Neuronal stem cell (in vitro differentiated cells): ENCODE results near the gene CCDC80.

Experiments
- DNase-seq: peaks from one replicate; pipeline ENCODE4 v3.0.0-alpha.2; 2013; ENCODE audit warnings: low spot score
- H2AFZ ChIP-seq: one replicate; pipeline ENCODE4 v1.6.1; 2013; ENCODE audit warnings: mild to moderate bottlenecking, low read length, inconsistent platforms
- H2AK5ac ChIP-seq: 2 replicates; pipeline ENCODE4 v1.6.1; 2013; ENCODE audit warnings: low read depth, mild to moderate bottlenecking, inconsistent platforms, low read length, moderate library complexity, mixed read lengths
- H2BK120ac ChIP-seq: 2 replicates; pipeline ENCODE4 v1.6.1; 2013; ENCODE audit warnings: low read depth, mild to moderate bottlenecking, inconsistent platforms, low read length, moderate library complexity, mixed read lengths
- H2BK12ac ChIP-seq: one replicate; pipeline ENCODE4 v1.6.1; 2013; ENCODE audit warnings: low read length, inconsistent platforms
- H2BK15ac ChIP-seq: 2 replicates; pipeline ENCODE4 v1.6.1; 2013; ENCODE audit warnings: mild to moderate bottlenecking, low read length, inconsistent platforms, mixed read lengths
- H2BK5ac ChIP-seq: one replicate; pipeline ENCODE4 v1.6.1; 2013; ENCODE audit warnings: inconsistent platforms, mild to moderate bottlenecking, low read length, moderate library complexity
- H3K14ac ChIP-seq: one replicate; pipeline ENCODE4 v1.6.1; 2013; ENCODE audit warnings: low read length, inconsistent platforms
- H3K18ac ChIP-seq: 2 replicates; pipeline ENCODE4 v1.6.1; 2013; ENCODE audit warnings: low read length, inconsistent platforms
- H3K23ac ChIP-seq: 2 replicates; pipeline ENCODE4 v1.6.1; 2013; ENCODE audit warnings: low read depth, mild to moderate bottlenecking, mixed read lengths, low read length, inconsistent platforms; ENCODE audit not compliant: poor library complexity
- H3K27ac ChIP-seq: replicated peaks from 3 replicates; pipeline ENCODE4 v1.5.1; 2013; ENCODE audit warnings: low read length, inconsistent platforms
- H3K27me3 ChIP-seq, 3 experiments: 2 replicates each; pipeline ENCODE4 v1.6.1; 2013; ENCODE audit warnings: low read length in 3 of 3, mild to moderate bottlenecking in 2 of 3, inconsistent platforms in 1 of 3, low read depth in 1 of 3, mixed read lengths in 1 of 3, moderate library complexity in 1 of 3; ENCODE audit not compliant: control insufficient read depth in 3 of 3, insufficient read depth in 3 of 3
- H3K36me3 ChIP-seq, 2 donors: replicated peaks in 1 of 2; 2 replicates each; pipeline ENCODE4 v1.6.1; 2013; ENCODE audit warnings: low read length in 2 of 2; ENCODE audit not compliant: control insufficient read depth in 2 of 2, insufficient read depth in 2 of 2
- H3K4ac ChIP-seq: 2 replicates; pipeline ENCODE4 v1.6.1; 2013; ENCODE audit warnings: inconsistent platforms, mild to moderate bottlenecking, low read length, moderate library complexity
- H3K4me1 ChIP-seq, 2 donors: 1 replicate in 1 of 2; 2 replicates in 1 of 2; pipeline ENCODE4 v1.6.1; 2013; ENCODE audit warnings: low read length in 2 of 2, low read depth in 1 of 2; ENCODE audit not compliant: control insufficient read depth in 2 of 2, insufficient read depth in 1 of 2
- H3K4me2 ChIP-seq: one replicate; pipeline ENCODE4 v1.6.1; 2013; ENCODE audit warnings: mild to moderate bottlenecking, low read length, inconsistent platforms; ENCODE audit not compliant: insufficient read depth, poor library complexity, severe bottlenecking
- H3K4me3 ChIP-seq, 2 donors: 2 replicates each; pipeline ENCODE4 v1.5.1; 2013; ENCODE audit warnings: low read length in 2 of 2, mild to moderate bottlenecking in 2 of 2, inconsistent platforms in 1 of 2, moderate library complexity in 1 of 2
- H3K79me1 ChIP-seq: one replicate; pipeline ENCODE4 v1.6.1; 2013; ENCODE audit warnings: low read depth, mild to moderate bottlenecking, inconsistent platforms, low read length, moderate library complexity
- H3K9ac ChIP-seq: one replicate; pipeline ENCODE4 v1.6.1; 2013; ENCODE audit warnings: mild to moderate bottlenecking, low read depth, low read length, inconsistent platforms; ENCODE audit not compliant: poor library complexity
- H3K9me3 ChIP-seq, 2 donors: replicated peaks in 1 of 2; 2 replicates each; pipeline versions ENCODE3 to v1.6.1; 2013; ENCODE audit warnings: low read length in 2 of 2, mild to moderate bottlenecking in 2 of 2, inconsistent platforms in 1 of 2, low read depth in 1 of 2, mixed read lengths in 1 of 2, moderate library complexity in 1 of 2; ENCODE audit not compliant: control insufficient read depth in 2 of 2, insufficient read depth in 1 of 2
- H4K8ac ChIP-seq: one replicate; pipeline ENCODE4 v1.6.1; 2013; ENCODE audit warnings: low read depth, mild to moderate bottlenecking, inconsistent platforms, low read length, moderate library complexity
- H4K91ac ChIP-seq: one replicate; pipeline ENCODE4 v1.6.1; 2013; ENCODE audit warnings: low read length, low read depth, mild to moderate bottlenecking, inconsistent platforms; ENCODE audit not compliant: poor library complexity
- WGBS, 2 donors: extraction: QIAGEN DNeasy Blood & Tissue Kit; methylation state at CpG; one replicate each; pipeline ENCODE4 v1.1.7; 2013; ENCODE audit warnings: missing lambda C conversion rate in 2 of 2, mixed read lengths in 1 of 2; ENCODE audit not compliant: insufficient read length in 2 of 2, insufficient replicate concordance in 1 of 2; ENCODE audit errors: extremely low coverage in 2 of 2; 5-methylcytosine and 5-hydroxymethylcytosine counted together

The CCDC80 gene

DNA sequence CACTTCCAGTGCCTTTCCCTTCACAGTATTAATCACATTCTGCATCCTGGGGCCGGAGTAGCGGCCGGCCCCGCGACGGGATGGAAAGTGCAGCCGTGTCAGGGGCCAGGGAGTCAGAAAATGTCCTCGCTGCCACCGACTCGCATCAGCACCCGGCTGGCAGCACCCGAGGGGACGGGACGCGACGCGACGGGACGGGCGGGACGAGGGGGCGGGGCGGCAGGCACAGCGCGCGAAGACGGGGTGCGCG lies 79.5 kb downstream of the CCDC80 start:
- Histone ChIP-seq H2BK12ac (no peak overlapping the region), H3K4me2 (peak overlapping the region; percentile 80), H3K27me3 (no peaks in the 10 kb centered on the region), H3K9ac (peak overlapping the region; percentile 98), H2BK5ac (peak overlapping the region; percentile 27), H3K18ac (peak overlapping the region; percentile 96), H3K4me3 (peak overlapping the region; percentile 83 to 96), H2AFZ (peak overlapping the region; percentile 97), H3K36me3 (peaks cover 0 to 40% of the 10 kb centered on the region in 2 donors), H2BK15ac (peak overlapping the region; percentile 85), H4K8ac (no peak overlapping the region), H4K91ac (no peak overlapping the region), H3K4me1 (peaks cover 0 to 11% of the 10 kb centered on the region in 2 donors), H2AK5ac (peak overlapping the region; percentile 46), H3K4ac (no peak overlapping the region), H2BK120ac (no peak overlapping the region), H3K9me3 (no peaks in the 10 kb centered on the region), H3K23ac (peak overlapping the region; percentile 93), H3K79me1 (peaks cover 2% of the 10 kb centered on the region), H3K14ac (no peak overlapping the region), H3K27ac (peak overlapping the region; percentile 81)
- WGBS, 2 donors, result no CpG with 5 or more reads among the region's 29 CpGs
- no peak for DNase-seq

DNA sequence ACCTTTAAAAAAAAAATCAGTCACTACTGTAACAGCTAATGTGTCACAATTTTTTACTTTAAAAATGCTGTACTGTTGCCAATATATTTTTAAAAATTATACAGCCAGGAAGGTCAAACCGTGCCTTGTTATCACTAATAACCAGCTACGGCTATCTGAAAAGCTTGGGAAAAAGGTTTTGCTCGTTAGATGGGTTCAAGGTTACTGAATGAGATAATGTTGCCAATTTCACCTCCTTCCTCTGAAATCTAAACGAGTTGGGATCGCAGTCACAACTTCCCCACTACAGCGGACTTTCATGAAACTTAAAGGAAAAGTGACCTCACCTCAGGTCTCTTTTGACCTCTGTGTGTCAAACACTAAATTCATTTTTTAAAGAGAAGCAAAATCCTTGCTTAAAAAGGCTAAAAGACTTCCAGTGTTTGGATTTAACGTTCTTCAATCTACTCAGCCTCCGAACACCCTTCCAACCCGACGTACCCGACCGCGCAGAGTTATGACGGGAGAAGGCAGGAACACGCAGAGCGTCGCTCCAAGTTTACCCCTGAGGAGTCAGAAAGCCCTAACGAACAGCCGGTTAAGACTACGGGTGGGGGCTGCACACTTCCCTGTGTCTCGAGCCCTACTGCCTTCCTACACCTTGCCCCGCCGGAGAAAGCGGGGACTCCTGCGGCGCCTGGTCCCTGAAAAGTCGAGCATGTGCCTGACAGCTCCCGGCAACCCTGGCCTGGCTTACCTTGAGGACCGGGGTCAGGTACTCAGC lies 80.0 kb downstream of the CCDC80 start:
- no peak overlapping the region for H3K23ac ChIP-seq
- H4K91ac ChIP-seq, result no peak overlapping the region
- H3K79me1 ChIP-seq, result peaks cover 2% of the 10 kb centered on the region
- no peak overlapping the region for H2BK15ac ChIP-seq
- H2BK120ac ChIP-seq, result no peak overlapping the region
- H3K14ac ChIP-seq, result peak overlapping the region; percentile 75
- H3K9ac ChIP-seq, result peak overlapping the region; percentile 98
- H3K4me3 ChIP-seq, result peak overlapping the region; percentile 83 to 96
- peaks cover 0 to 11% of the 10 kb centered on the region in 2 donors for H3K4me1 ChIP-seq
- WGBS, 2 donors, result no CpG with 5 or more reads among the region's 29 CpGs
- no peak overlapping the region for H3K4ac ChIP-seq
- peak overlapping the region; percentile 81 for H3K27ac ChIP-seq
- peak; percentile 56 for DNase-seq
- no peak overlapping the region for H2AK5ac ChIP-seq
- H3K36me3 ChIP-seq, result peaks cover 0 to 35% of the 10 kb centered on the region in 2 donors
- H3K27me3 ChIP-seq, result no peaks in the 10 kb centered on the region
- no peak overlapping the region for H2BK12ac ChIP-seq
- H2AFZ ChIP-seq, result peak overlapping the region; percentile 97
- H4K8ac ChIP-seq, result no peak overlapping the region
- H3K9me3 ChIP-seq, result peaks cover 0 to 1% of the 10 kb centered on the region in 2 donors
- H3K4me2 ChIP-seq, result peak overlapping the region; percentile 80
- H2BK5ac ChIP-seq, result peak overlapping the region; percentile 27
- H3K18ac ChIP-seq, result peak overlapping the region; percentile 96

DNA sequence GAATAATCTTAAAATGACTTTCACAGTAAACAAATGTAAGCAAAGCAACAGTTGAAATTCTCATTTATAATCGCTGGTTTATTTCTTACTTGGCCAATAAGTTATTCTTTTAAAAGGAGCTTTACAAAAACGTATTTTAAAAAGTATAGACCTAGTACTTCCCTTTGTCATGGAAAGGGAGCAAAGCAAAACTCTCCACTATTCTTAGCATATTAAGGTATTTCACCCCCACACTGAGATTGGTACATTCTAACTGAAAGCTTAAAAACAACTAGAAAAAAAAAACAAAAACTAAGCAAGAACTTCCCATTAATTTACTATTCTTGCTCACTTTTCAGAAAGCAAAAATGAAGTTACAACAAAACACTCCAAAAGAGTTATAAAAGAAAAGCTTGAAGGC lies 80.6 kb downstream of the CCDC80 start:
- Histone ChIP-seq H4K8ac (no peak overlapping the region), H3K4me2 (no peak overlapping the region), H3K4me1 (peaks cover 0 to 11% of the 10 kb centered on the region in 2 donors), H3K27ac (no peak overlapping the region), H3K36me3 (peaks cover 0 to 30% of the 10 kb centered on the region in 2 donors), H2BK15ac (no peak overlapping the region), H3K79me1 (peaks cover 2% of the 10 kb centered on the region), H2BK5ac (no peak overlapping the region), H2AK5ac (no peak overlapping the region), H3K9me3 (peaks cover 0 to 3% of the 10 kb centered on the region in 2 donors), H3K4me3 (peak overlapping the region in 1 of 2 donors; percentile 83), H2BK12ac (no peak overlapping the region), H3K27me3 (no peaks in the 10 kb centered on the region), H3K23ac (no peak overlapping the region), H4K91ac (no peak overlapping the region), H3K9ac (no peak overlapping the region), H3K14ac (no peak overlapping the region), H3K4ac (no peak overlapping the region), H3K18ac (no peak overlapping the region), H2BK120ac (no peak overlapping the region), H2AFZ (peak overlapping the region; percentile 97)
- no CpG with 5 or more reads among the region's 2 CpGs for WGBS, 2 donors
- DNase-seq, result no peak

DNA sequence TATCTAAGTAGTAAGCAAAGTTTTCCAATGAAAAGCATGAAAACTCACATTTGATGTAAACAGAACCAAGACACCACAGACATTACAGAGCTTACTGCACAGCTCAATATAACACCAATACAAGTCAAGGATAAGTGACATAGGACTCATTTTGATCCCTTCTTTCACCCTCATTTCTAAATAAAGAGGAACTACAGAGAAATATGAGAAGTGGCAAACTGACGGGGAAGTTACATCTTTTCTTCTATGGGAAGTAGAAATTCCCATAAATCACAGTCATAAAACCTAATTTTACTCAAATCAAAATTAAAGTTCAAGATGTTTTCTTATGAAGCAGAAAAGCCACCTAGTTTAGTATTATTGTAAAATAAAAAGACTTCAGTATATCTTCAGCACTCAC lies 83.0 kb downstream of the CCDC80 start:
- Histone ChIP-seq H3K9me3 (peaks cover 0 to 3% of the 10 kb centered on the region in 2 donors), H2AK5ac (no peak overlapping the region), H2BK12ac (no peak overlapping the region), H3K4me2 (no peak overlapping the region), H3K27me3 (no peaks in the 10 kb centered on the region), H3K36me3 (peaks cover 0 to 12% of the 10 kb centered on the region in 2 donors), H3K14ac (no peak overlapping the region), H3K4me3 (no peak overlapping the region), H3K27ac (no peak overlapping the region), H2AFZ (no peak overlapping the region), H3K4ac (no peak overlapping the region), H3K9ac (no peak overlapping the region), H3K18ac (no peak overlapping the region), H2BK5ac (no peak overlapping the region), H3K79me1 (peaks cover 2% of the 10 kb centered on the region), H3K23ac (no peak overlapping the region), H4K91ac (no peak overlapping the region), H2BK15ac (no peak overlapping the region), H3K4me1 (peaks cover 0 to 7% of the 10 kb centered on the region in 2 donors), H4K8ac (no peak overlapping the region), H2BK120ac (no peak overlapping the region)
- DNase-seq, result no peak
- no CpG with 5 or more reads among the region's 1 CpG for WGBS, 2 donors
